SH-SY5Y (cell line): Measurements from ENCODE around the gene NUP98.

Source experiments
- GATA2 ChIP-seq: IDR thresholded peaks from 2 replicates; pipeline ENCODE4 v1.6.1; 2011; ENCODE audit warnings: mild to moderate bottlenecking, low read depth, low read length
- GATA3 ChIP-seq: IDR thresholded peaks from 2 replicates; pipeline ENCODE4 v1.6.1; 2011; ENCODE audit warnings: low read depth, mild to moderate bottlenecking, low read length, moderate library complexity

- TF ChIP-seq GATA3, result no peak
- TF ChIP-seq GATA2, result no peak
These were observed 52.2 kb downstream of the NUP98 start for GRCh38 chr11:3745161-3745560.
